Left lung (tissue), 10 donors: ENCODE data around the gene APLP2. TPM values are rescaled to one million over a fixed set of nuclear protein-coding genes. Genes with fewer than 3 reads are reported as not detected.

ENCODE experiments used
- ATAC-seq: fragments of 200-7000 bp; cut with Tn5 transposase; one replicate; pipeline ENCODE4 v1.9.1; 2020; ENCODE audit warnings: moderate library complexity
- DNase-seq, 4 donors: peaks; one replicate each; pipeline ENCODE4 v3.0.0-alpha.2; 2013 to 2020
- H3K27ac ChIP-seq, 2 donors: fragments of 200-600 bp; sonication (generic) in 1 of 2; one replicate each; pipeline versions ENCODE4 v1.5.0 to v1.8.0; 2020 to 2021
- H3K27me3 ChIP-seq, 2 donors: fragments of 200-600 bp; sonication (generic) in 1 of 2; one replicate each; pipeline versions ENCODE4 v1.5.0 to v1.8.0; 2020 to 2021
- H3K36me3 ChIP-seq, 2 donors: fragments of 200-600 bp; sonication (generic) in 1 of 2; one replicate each; pipeline versions ENCODE4 v1.5.0 to v1.8.0; 2020 to 2021
- H3K4me1 ChIP-seq, 2 donors: fragments of 200-600 bp; one replicate each; pipeline ENCODE4 v1.8.0; 2021
- H3K4me3 ChIP-seq, 2 donors: fragments of 200-600 bp; sonication (generic) in 1 of 2; one replicate each; pipeline versions ENCODE4 v1.5.0 to v1.8.0; 2020 to 2021; ENCODE audit warnings: mild to moderate bottlenecking in 1 of 2
- H3K9me3 ChIP-seq, 2 donors: fragments of 200-600 bp; sonication (generic) in 1 of 2; one replicate each; pipeline versions ENCODE4 v1.5.0 to v1.8.0; 2020 to 2021
- intact Hi-C, 2 donors: fragments of 100-400 bp; cut with DNase I; formaldehyde crosslinking; loops; one replicate each; pipeline versions ENCODE4 v1.11.2 to v1.14.2; 2022
- polyA plus RNA-seq, 6 donors: library from polyadenylated mRNA; unstranded; fragments of 120-200 nt; gene quantifications; one replicate each; pipeline ENCODE4 v1.2.1, GENCODE V29; 2013; ENCODE audit not compliant: insufficient read length in 6 of 6
- total RNA-seq, 2 donors: library from RNA; stranded (reverse); fragmentation: NEBNext Ultra II Directional; extraction: Animal tissue kit (Norgen Biotek cat#: 25700); gene quantifications; one replicate each; pipeline ENCODE4 v1.2.1, GENCODE V29; 2021
- TF ChIP-seq, protein P1 (sequence below), 2 donors: fragments of 200-600 bp; sonication (generic) in 1 of 2; IDR thresholded peaks; one replicate each; pipeline versions ENCODE4 v1.5.0 to v1.8.0; 2021; ENCODE audit warnings: antibody characterized with exemption in 2 of 2
- donor health status: DM: no; HTN: yes; CAD: no.
- donor health status: DM: no; HTN: no; CAD: no.

APLP2 gene
- total and polyA plus RNA-seq, 8 donors = 405 to 646 (median 486) TPM

GRCh38 chr11:130180491-130180890, 110.8 kb downstream of the APLP2 start:
- H3K36me3 ChIP-seq = no peaks in the 10 kb centered on the region
- intact Hi-C loops = no loop called here
- H3K27me3 ChIP-seq = no peaks in the 10 kb centered on the region
- peak; percentile 44 for ATAC-seq
- H3K4me3 ChIP-seq = no peak overlapping the region
- DNase-seq = peak in 1 of 4 donors; percentile 58
- no peaks in the 10 kb centered on the region for H3K9me3 ChIP-seq
- H3K4me1 ChIP-seq = peaks cover 26 to 56% of the 10 kb centered on the region in 2 donors
- TF ChIP-seq, protein P1, sequence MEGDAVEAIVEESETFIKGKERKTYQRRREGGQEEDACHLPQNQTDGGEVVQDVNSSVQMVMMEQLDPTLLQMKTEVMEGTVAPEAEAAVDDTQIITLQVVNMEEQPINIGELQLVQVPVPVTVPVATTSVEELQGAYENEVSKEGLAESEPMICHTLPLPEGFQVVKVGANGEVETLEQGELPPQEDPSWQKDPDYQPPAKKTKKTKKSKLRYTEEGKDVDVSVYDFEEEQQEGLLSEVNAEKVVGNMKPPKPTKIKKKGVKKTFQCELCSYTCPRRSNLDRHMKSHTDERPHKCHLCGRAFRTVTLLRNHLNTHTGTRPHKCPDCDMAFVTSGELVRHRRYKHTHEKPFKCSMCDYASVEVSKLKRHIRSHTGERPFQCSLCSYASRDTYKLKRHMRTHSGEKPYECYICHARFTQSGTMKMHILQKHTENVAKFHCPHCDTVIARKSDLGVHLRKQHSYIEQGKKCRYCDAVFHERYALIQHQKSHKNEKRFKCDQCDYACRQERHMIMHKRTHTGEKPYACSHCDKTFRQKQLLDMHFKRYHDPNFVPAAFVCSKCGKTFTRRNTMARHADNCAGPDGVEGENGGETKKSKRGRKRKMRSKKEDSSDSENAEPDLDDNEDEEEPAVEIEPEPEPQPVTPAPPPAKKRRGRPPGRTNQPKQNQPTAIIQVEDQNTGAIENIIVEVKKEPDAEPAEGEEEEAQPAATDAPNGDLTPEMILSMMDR (IDR thresholded peaks at IDR 0.05) = no peak
- peak overlapping the region; percentile 22 to 66 for H3K27ac ChIP-seq

DNA sequence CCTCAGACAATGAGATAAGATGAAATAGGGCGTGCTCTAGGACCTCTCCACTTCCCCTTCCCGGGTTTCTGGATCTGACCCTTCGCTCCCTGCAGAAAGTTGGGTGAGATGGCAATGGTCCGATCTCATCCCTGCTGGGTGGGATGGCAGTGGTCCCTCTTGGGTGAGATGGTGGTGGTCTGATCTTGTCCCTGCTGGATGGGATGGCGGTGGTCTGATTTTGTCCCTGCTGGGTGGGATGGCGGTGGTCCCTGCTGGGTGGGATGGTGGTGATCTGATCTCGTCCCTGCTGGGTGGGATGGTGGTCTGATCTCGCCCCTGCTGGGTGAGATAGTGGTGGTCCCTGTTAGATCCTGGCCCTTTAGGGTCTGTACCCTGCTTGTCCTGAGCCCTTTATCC, 111.2 kb downstream of the APLP2 start:
- ATAC-seq (no peak), DNase-seq (no peak)
- no peaks in the 10 kb centered on the region for H3K36me3 ChIP-seq
- TF ChIP-seq, protein P1 (IDR thresholded peaks at IDR 0.05) = no peak
- no peaks in the 10 kb centered on the region for H3K9me3 ChIP-seq
- intact Hi-C loops = no loop called here
- H3K4me3 ChIP-seq = no peak overlapping the region
- peaks cover 26 to 56% of the 10 kb centered on the region in 2 donors for H3K4me1 ChIP-seq
- peak overlapping the region; percentile 22 to 66 for H3K27ac ChIP-seq
- H3K27me3 ChIP-seq = no peaks in the 10 kb centered on the region

GRCh38 chr11:130181295-130182272, 111.9 kb downstream of the APLP2 start:
- DNase-seq = peak in 2 of 4 donors; percentile 56 to 70

GRCh38 chr11:130183878-130184610, 114.3 kb downstream of the APLP2 start:
- DNase-seq = no peak
- H3K36me3 ChIP-seq = no peaks in the 10 kb centered on the region
- H3K9me3 ChIP-seq = no peaks in the 10 kb centered on the region
- H3K27me3 ChIP-seq = no peaks in the 10 kb centered on the region
- TF ChIP-seq, protein P1 (IDR thresholded peaks at IDR 0.05) = no peak
- H3K4me3 ChIP-seq = no peak overlapping the region
- no peak overlapping the region for H3K27ac ChIP-seq
- no peak for ATAC-seq
- peaks cover 21 to 34% of the 10 kb centered on the region in 2 donors for H3K4me1 ChIP-seq
- intact Hi-C loops = no loop called here

More at GRCh38 chr11:130181295-130182272, 111.9 kb downstream of the APLP2 start:
- peak overlapping the region; percentile 58 to 66 for H3K27ac ChIP-seq
- H3K4me1 ChIP-seq = peaks cover 26 to 56% of the 10 kb centered on the region in 2 donors
- ATAC-seq = peak; percentile 78
- H3K36me3 ChIP-seq = no peaks in the 10 kb centered on the region
- H3K27me3 ChIP-seq = no peaks in the 10 kb centered on the region
- H3K9me3 ChIP-seq = no peaks in the 10 kb centered on the region
- no peak overlapping the region for H3K4me3 ChIP-seq
- TF ChIP-seq, protein P1 (IDR thresholded peaks at IDR 0.05) = no peak
- intact Hi-C loops = no loop called here

DNA sequence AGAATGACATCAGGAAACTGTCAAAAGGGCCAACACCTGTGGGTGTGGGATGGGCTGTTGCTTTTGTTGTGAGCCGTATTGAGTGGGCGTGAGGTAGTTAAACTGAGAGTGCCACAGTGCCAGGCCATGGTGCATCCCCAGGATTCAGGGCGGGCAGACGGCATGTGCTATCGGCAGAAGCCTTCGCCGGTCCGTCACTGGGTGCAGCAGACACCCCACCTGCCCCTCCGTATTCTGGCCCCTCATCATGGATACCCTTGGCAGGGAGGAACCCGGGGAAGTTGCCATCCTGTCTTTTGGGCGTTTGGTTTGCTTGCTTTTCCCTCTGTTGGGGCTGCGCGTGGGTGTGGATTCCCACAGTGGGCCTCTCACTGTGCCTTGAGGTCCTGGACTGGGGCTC, 117.4 kb downstream of the APLP2 start:
- intact Hi-C loops = no loop called here
- Histone ChIP-seq H3K4me3 (no peak overlapping the region), H3K4me1 (peaks cover 0 to 7% of the 10 kb centered on the region in 2 donors), H3K27ac (no peak overlapping the region), H3K27me3 (no peaks in the 10 kb centered on the region), H3K9me3 (no peaks in the 10 kb centered on the region), H3K36me3 (no peaks in the 10 kb centered on the region)
- ATAC-seq = no peak
- DNase-seq = no peak
- TF ChIP-seq, protein P1 (IDR thresholded peaks at IDR 0.05) = no peak
